T follicular helper cell (primary cell): ENCODE measurements around the gene CDHR5.
A peak's percentile ranks its signal among the peaks of the same experiment; 100 is the strongest.
"Not testable (repeated sequence)": the region's sequence is repeated elsewhere in the genome, so short reads cannot be mapped to it uniquely, and the experiment has no call there.

ENCODE experiments used
- DNase-seq: peaks from one replicate; pipeline ENCODE4 v3.0.0-alpha.2; 2020; ENCODE audit warnings: low read depth

Gene CDHR5

DNA sequence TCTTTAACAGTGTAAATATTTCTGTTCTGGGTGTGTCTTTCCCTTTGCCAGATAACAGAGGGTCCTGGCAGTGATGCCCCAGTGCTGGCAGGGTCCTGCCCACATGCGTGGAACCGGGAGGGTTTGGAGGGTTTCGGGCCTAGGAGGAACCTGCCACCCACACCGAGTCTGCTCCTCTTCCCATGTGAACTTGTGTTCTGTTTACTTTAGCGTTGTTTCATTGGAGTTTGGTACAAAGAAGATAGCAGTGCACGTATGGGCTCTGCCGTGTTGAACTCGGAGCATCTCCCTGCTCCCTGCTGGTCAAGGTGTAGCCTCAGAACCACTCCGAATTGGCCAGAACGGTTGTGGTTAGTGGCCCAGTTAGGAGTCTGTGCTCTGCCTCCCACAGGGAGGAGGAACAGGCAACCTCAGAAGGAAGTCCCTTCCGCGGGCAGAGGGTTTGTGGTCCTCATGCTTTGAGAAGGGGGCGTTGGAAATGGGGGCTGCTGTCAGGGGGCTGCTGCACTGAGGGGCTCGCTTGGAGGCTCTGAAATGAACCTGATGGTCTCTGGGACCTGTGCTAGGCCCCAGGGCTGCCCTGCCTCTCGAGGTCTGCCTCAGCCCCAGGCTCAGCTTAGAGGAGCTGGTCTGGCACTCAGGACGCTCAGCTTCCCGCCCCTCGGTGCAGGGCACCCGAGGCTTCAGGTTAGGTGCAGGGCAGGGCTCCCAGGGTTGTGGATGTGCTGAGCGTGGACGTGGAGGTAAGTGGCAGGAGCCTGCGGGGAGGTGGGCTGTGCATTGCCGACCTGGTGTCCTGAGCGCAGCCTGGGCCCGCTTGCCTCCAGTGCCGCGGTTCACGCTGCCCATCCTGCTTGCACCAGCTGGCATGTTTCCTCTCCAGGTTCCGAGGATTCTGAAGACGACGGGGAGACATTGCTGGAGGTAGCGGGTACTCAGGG lies 38.1 kb downstream of the CDHR5 start:
- no peak for DNase-seq

DNA sequence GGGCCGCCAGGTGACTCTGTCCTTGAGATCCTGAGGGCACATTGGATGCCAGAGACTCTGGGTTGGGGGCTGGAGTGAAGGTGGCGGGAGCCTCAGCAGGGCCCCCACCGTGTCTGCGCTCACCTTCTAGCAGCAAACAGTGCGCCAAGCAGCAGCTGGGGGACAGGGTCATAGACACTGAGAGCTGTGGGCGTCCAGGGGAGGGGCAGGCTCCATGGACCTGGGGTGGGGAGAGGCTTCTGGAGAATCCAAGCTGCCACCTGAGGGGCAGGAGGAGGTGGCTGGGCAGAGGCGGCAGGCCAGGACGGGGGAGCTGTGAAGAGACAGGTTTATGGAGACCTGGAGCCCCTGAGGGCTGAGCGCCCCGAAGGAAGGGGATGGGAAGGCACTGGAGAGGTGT lies 40.5 kb downstream of the CDHR5 start:
- DNase-seq, result no peak

- DNase-seq, result no peak
Observed at GRCh38 chr11:581752-582151, 43.0 kb downstream of the CDHR5 start.

DNA sequence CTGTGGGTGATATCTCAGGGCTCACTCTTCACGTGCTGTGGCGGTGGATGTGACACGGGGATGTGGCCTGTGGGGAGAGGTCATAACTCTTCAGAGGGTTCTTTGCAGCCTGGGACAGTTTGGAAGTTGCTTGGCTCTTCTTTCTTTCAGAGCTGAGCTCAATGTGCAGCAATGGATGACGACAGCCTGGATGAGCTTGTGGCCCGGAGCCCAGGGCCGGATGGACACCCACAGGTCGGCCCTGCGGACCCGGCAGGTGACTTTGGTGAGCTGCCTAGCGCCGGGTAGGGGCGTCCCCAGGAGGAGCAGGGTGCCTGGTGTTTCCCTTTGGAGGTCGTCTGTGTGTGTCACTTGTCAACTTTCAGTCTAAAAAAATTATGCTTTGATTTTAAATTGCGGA lies 43.4 kb downstream of the CDHR5 start:
- no peak for DNase-seq

DNA sequence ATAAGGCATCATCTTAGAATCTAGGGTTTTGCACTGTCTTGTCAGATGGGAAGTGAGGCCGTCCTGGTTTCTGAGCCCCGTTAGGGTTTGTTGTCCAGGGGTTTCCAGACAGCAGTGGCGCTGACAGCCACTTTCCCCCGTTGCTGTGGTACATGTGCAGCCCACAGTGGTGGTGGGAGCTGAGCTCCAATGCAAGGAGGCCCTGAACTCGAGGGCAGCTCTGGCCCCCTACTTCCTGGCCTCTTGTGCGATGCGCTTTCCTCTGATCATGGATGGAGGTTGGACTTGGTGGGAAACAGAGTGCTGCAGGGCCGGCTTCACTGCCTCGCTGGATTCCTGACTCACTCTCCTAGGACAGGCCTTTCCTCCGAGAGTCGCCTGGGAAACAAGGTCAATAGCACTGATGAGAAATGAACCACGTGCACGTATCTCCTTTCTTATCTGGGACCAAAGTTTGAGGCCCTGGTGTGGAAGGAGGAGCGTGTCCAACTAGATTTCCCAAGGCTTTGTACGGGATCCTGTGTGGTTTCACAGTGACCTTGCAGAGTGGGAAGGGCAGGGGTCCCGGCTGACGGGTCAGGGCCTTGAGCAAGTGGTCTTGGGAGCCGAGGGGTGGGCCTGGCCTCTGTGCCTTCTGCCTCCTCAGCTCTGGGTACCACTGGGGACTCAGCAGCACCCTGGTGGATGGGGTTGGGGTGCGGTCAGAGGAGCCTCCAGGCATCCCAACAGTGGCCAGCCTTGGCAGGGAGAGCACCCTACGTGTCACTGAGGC lies 44.7 kb downstream of the CDHR5 start:
- DNase-seq, result no peak

- DNase-seq, result no peak
Observed at GRCh38 chr11:578276-579035, 46.3 kb downstream of the CDHR5 start.

GRCh38 chr11:577611-577894 lies 47.2 kb downstream of the CDHR5 start:
- no peak for DNase-seq

DNA sequence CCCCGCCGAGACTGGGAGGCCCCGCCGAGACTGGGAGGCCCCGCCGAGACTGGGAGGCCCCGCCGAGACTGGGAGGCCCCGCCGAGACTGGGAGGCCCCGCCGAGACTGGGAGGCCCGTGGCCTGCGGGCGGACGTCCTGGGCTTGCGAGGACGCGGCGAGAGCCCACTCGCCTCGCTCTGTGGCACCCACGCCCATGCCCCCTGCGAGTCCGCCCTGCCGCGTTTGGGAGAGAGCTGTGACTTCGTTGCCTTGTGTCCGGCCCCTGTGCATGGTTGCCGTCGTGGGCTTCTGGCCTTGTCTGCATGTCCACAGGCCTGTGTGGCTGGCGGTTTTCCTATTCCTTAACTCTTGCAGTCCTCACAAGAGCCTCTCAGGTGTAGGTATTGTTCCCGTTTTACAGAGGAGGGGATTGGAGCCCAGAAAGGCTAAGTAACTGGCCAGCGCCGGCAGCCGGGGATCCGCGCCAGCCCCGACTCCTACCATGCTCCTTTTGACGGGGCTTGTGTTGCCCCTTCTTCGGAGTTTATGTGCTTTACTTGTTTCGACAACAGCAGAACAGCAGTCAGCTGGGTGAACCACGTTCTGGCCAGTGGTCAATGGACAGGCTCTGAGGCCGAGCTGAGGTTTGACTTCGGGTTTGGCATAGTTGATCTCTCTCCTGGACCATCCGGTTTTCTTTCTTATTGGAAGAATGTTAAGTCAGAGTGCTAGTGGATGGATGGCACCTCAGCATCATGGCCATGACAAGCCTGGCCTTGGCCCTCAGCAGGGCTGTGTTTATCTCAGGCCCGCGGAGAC lies 47.7 kb downstream of the CDHR5 start:
- DNase-seq, result no peak

- DNase-seq, result peak; percentile 93
Observed at GRCh38 chr11:575996-576768, 48.6 kb downstream of the CDHR5 start, which contains the start of gene PHRF1. Gene PHRF1 (plus strand): TSS chr11:576470. CDS start chr11:581513, 5,043 bp downstream.

GRCh38 chr11:575313-575995 lies 49.3 kb downstream of the CDHR5 start:
- no peak for DNase-seq

DNA sequence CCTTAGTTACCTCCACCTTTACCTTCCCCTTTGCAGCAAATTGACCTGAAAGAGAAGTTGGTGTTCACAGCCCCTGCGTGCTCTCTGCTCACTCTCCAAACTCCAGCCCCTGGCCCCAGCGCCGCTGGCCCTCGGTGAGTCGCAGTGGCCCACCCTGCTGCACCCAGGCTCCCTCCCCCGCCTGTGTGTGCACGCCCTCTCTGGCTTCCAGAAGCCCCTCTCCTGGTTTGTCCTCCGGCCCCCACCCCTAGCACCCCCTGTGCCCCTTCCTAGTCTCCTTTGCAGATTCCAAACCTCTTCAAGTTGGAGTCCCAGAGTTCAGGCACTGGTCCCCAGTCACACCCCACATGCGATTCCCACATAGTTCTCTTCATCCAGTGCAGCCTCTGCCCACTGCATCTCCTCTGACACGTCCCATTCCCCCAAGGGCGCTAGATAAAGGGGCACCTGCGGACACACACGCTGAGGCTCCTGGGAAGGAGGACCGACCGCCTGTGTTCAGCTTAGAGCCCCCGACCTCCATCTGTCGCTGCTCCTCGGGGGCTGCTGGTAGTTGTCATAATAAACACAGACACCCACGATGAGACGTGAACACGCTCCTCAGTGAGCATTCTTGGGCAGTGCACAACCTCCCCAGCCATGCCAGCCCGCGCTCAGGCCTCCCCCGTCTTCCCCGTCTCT lies 50.0 kb downstream of the CDHR5 start:
- DNase-seq, result no peak

DNA sequence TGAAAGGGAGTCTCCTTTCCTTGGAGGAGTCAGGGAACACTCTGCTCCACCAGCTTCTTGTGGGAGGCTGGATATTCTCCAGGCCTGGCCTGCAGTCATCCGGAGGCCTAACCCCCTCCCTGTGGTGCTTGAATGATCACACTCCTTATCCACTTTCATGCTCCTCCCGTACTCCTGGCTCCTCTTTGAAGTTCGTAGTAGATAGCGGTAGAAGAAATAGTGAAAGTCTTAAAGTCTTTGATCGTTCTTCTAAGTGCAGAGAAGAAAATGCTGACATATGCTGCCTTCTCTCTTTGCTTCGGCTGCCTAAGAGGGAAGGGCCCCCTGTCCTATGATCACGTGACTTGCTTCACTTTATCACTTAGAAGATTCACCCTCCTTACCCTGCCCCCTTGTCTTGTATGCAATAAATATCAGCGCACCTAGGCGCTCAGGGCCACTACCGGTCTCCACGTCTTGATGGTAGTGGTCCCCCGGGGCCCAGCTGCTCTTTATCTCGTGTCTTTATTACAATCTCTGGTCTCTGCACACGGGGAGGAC lies 50.7 kb downstream of the CDHR5 start:
- not testable (repeated sequence) for DNase-seq

DNA sequence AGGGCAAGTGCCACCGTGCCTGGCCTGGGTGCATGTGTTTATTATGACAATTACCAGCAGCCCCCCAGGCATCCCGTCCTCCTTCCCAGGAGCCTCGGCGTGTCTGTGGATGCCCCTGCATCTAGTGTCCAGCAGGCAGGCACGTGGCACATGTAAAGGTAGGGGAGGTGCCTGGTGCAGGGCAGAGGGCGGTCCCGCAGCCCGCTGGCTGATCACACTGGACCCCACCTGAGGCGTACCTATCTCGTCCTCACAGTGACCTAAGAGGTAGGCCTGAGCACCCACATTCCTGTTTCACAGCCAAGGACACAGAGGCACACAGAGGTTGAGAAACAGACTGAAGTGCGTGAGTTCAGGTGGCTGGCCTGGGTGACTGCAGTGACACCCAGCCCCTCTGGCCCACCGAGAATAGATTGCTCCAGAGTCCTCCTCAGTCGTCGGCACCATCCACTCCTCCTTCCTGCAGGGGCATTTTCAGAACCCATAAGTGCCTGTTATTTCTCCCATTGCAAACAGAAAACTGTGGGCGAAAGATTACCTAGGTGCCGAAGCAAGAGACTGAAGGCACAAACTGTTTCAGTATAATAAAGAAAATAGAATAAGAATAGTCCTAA lies 51.5 kb downstream of the CDHR5 start:
- DNase-seq, result no peak

DNA sequence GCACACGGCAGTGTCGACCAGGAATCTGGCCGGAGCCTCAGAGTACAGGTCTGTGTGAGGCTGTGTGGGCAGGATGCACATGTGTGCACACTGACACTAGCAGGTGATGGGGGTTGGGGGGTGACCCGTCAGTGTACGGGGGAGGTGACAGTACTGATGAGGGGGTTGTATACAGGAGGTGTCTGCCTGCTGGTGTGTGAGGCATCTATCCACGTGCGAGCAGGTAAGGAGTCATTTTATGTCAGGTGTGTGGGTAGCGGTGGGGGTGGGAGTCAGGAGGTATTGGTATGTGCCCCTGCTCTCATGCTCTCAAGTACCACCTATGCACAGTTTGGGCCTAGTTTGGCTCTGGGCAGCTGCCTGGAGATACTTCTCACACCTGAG lies 53.0 kb downstream of the CDHR5 start:
- DNase-seq, result no peak

DNA sequence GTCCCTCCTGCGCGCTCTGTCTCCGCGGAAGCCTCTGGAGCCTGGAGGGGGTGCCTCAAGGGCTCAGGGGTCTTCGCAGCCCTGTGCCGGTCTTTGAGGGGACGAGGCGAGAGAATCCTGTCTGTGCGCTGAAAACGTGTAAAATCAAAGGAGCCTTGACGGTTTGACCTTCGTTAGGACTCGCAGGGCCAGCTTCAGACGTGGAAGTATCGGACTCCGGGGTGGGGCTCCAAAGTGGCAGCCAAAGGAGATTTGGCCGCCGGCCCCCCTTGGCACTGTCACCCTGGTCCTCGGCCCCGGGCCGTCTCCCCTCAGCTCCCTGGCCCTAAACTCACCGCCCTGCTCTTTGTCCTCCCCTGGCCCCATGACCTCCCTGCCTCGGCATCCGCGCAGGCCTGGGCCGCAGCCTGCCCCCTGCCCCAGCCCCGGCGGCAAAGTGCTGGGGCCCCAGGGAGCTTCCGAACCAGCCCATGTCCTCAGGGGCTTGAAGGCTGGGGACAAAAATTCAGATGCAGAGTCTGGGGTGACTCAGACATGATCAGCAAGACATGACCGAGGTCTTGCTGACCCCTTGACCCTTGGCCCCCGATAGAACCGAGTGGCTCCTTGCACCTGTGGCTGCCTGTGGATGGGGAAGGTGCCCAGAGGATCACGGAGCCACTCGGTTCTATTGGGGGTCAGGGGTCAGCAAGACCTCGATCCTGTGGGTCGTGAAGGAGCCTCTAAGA lies 55.4 kb downstream of the CDHR5 start:
- DNase-seq, result no peak

- peak; percentile 88 for DNase-seq
Observed at GRCh38 chr11:568306-569157, 56.2 kb downstream of the CDHR5 start.

DNA sequence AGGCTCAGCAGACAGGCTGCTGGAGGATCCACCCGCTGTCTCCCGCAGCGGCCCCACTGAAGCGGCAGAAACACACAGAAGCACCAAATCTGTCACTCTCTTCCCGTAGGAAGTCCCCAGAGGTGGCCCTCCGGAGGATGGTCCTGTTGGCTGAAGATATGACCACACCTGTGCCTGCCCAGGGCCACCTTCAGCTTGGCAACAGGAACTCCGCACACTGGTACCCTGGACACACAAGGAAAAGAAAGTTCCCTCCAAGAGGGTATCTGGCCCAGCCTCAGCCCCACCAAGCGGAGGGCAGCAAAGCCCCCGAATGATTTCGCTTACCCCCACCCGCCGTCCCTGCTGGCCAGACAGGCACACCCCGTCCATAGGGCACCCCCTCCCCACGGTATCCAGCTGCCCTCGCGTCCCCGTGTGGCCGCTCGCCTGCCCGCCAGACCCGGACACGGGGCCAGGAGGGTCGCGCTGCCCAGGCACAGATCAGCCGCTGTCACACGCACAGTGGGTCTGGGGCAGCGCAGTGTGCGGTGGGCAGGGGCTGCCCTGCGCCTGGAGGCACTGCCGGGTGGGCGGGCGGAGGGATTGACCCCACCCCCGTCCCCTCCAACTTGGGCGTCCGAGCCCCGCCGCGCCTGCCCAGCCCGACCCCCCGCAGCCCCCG lies 57.0 kb downstream of the CDHR5 start:
- no peak for DNase-seq
